GM12878 (cell line): ENCODE data around the gene CREBRF. TPM values are rescaled to one million over a fixed set of nuclear protein-coding genes. Genes with fewer than 3 reads are reported as not detected.
A peak's percentile ranks its signal among the peaks of the same experiment; 100 is the strongest.

Experiments
- ATAC-seq: fragments of 200-7000 bp; cut with Tn5 transposase; 3 replicates; pipeline ENCODE4 v1.9.1; 2020; ENCODE audit warnings: mild to moderate bottlenecking, moderate library complexity
- BruUV-seq: library from RNA; stranded (reverse); fragments of 400-500 nt; replicated peaks from 2 replicates; lab custom pipeline; 2021; lab: Mats Ljungman, UMichigan
- CTCF ChIA-PET: fragments of 300-600 bp; sonication (Branson Sonifier 250); formaldehyde crosslinking; extraction: SDS; loops from one replicate; lab custom pipeline; 2021; ENCODE audit warnings: inconsistent platforms; lab: Yijun Ruan, JAX
- POLR2A ChIA-PET: fragments of 350-600 bp; formaldehyde crosslinking; extraction: SDS; loops from one replicate; lab custom pipeline; 2021; ENCODE audit warnings: inconsistent platforms; lab: Charles Lee
- RAD21 ChIA-PET: fragments of 300-600 bp; sonication (Branson Sonifier 250); formaldehyde crosslinking; loops from one replicate; lab custom pipeline; 2023; ENCODE audit warnings: antibody characterized with exemption; ENCODE audit not compliant: unreplicated experiment; lab: Charles Lee
- SMC1A ChIA-PET: fragments of 300-600 bp; sonication (Branson Sonifier 250); formaldehyde crosslinking; loops from one replicate; lab custom pipeline; 2023; ENCODE audit not compliant: unreplicated experiment, uncharacterized antibody; lab: Charles Lee
- DNase-seq: peaks from one replicate; pipeline ENCODE4 v3.0.0-alpha.2; 2011; ENCODE audit warnings: low read depth, low spot score
- FAIRE-seq: peaks from 3 replicates; lab custom pipeline; 2011; peaks lifted over from hg19 to GRCh38; lab: Jason Lieb, UNC
- H2AFZ ChIP-seq: 2 replicates; pipeline ENCODE4 v1.6.0; 2011; ENCODE audit warnings: low read depth, low read length, control low read depth; ENCODE audit not compliant: control insufficient read depth
- H3K27ac ChIP-seq: 2 replicates; pipeline ENCODE4 v1.5.1; 2011; ENCODE audit warnings: control low read depth; ENCODE audit not compliant: control insufficient read depth, insufficient read depth
- H3K27me3 ChIP-seq, 2 experiments: replicated peaks in 1 of 2; 2 replicates each; pipeline versions ENCODE4 v1.6.0 to v1.6.1; 2011; ENCODE audit warnings: low read length in 1 of 2; ENCODE audit not compliant: control insufficient read depth in 2 of 2, insufficient read depth in 2 of 2
- H3K36me3 ChIP-seq, 2 experiments: 2 replicates each; pipeline ENCODE4 v1.5.1; 2011; ENCODE audit warnings: low read length in 1 of 2; ENCODE audit not compliant: control insufficient read depth in 2 of 2, insufficient read depth in 2 of 2
- H3K4me1 ChIP-seq: 2 replicates; pipeline ENCODE4 v1.6.1; 2011; ENCODE audit warnings: mild to moderate bottlenecking, low read length, moderate library complexity, mixed read lengths; ENCODE audit not compliant: control insufficient read depth, insufficient read depth
- H3K4me2 ChIP-seq: 2 replicates; pipeline ENCODE4 v1.6.0; 2011; ENCODE audit warnings: control low read depth; ENCODE audit not compliant: control insufficient read depth, insufficient read depth
- H3K4me3 ChIP-seq: fragments of 200-600 bp; sonication (generic); 2 replicates; pipeline ENCODE4 v1.5.1; 2016
- H3K79me2 ChIP-seq: 2 replicates; pipeline ENCODE4 v1.6.0; 2011; ENCODE audit warnings: low read length; ENCODE audit not compliant: control insufficient read depth, insufficient read depth
- H3K9ac ChIP-seq: 2 replicates; pipeline ENCODE4 v1.8.0; 2011; ENCODE audit warnings: low read length, control low read depth, mixed read lengths; ENCODE audit not compliant: control insufficient read depth, insufficient read depth
- H3K9me3 ChIP-seq: replicated peaks from 3 replicates; pipeline ENCODE4 v1.5.1; 2011; ENCODE audit warnings: mild to moderate bottlenecking, low read length; ENCODE audit not compliant: control insufficient read depth, insufficient read depth
- H4K20me1 ChIP-seq: 2 replicates; pipeline ENCODE4 v1.6.0; 2011; ENCODE audit not compliant: control insufficient read depth, insufficient read depth
- EP300 ChIP-seq, 2 experiments: fragments of 150-350 bp in 1 of 2; IDR thresholded peaks; 2 replicates each; pipeline ENCODE4 v1.6.1; 2011 to 2012; ENCODE audit warnings: low read depth in 2 of 2, low read length in 2 of 2, borderline replicate concordance in 1 of 2, improper control_type of control experiment in 1 of 2, inconsistent platforms in 1 of 2; ENCODE audit not compliant: control insufficient read depth in 1 of 2
- GABPA ChIP-seq: IDR thresholded peaks from 2 replicates; pipeline ENCODE4 v1.6.1; 2014; ENCODE audit warnings: antibody characterized with exemption, low read depth, mild to moderate bottlenecking, inconsistent platforms
- MTA3 ChIP-seq: IDR thresholded peaks from 2 replicates; pipeline ENCODE4 v1.6.1; 2012; ENCODE audit warnings: low read length, inconsistent platforms, borderline replicate concordance
- NBN ChIP-seq: fragments of 450-650 bp; IDR thresholded peaks from 2 replicates; pipeline ENCODE4 v1.6.1; 2016
- NFIC ChIP-seq: IDR thresholded peaks from 2 replicates; pipeline ENCODE4 v1.6.1; 2012; ENCODE audit warnings: low read depth, mild to moderate bottlenecking, inconsistent platforms, low read length, moderate library complexity
- RFX5 ChIP-seq: IDR thresholded peaks from 2 replicates; pipeline ENCODE4 v1.6.1; 2011; ENCODE audit warnings: low read depth, low read length, improper control_type of control experiment
- STAT3 ChIP-seq: IDR thresholded peaks from 2 replicates; pipeline ENCODE4 v1.6.1; 2011; ENCODE audit warnings: low read depth, low read length, improper control_type of control experiment
- ZNF622 ChIP-seq: fragments of 450-650 bp; IDR thresholded peaks from 2 replicates; pipeline ENCODE4 v1.6.1; 2017; ENCODE audit warnings: mild to moderate bottlenecking, inconsistent platforms
- WGBS: methylation state at CpG from one replicate; pipeline ENCODE4 v1.1.6; 2016; ENCODE audit warnings: low lambda C conversion rate; ENCODE audit not compliant: insufficient replicate concordance, insufficient coverage; ENCODE audit errors: missing lambda C conversion rate; 5-methylcytosine and 5-hydroxymethylcytosine counted together
- in situ Hi-C: fragments of 300-500 bp; cut with MboI; formaldehyde crosslinking; loops from 9 replicates; pipeline ENCODE4 v1.14.3; 2018; ENCODE audit warnings: mixed read lengths
- intact Hi-C: fragments of 100-400 bp; cut with micrococcal nuclease; formaldehyde crosslinking; loops from one replicate; pipeline ENCODE4 v1.14.2; 2022; ENCODE audit not compliant: unreplicated experiment
- polyA plus RNA-seq, 11 experiments: library from polyadenylated mRNA; depleted of rRNA in 4 of 11; unstranded in 6 of 11; stranded (reverse) in 5 of 11; fragments of >200 nt; fragmentation: Nextera tagmentation in 4 of 11; fragmentation: Illumina TruSeq in 1 of 11; extraction: Ambion mirVana in 4 of 11; extraction: Trizol in 1 of 11; gene quantifications; 1 replicate in 1 of 11; 2 replicates in 10 of 11; pipeline versions ENCODE4 v1.2.1 to v1.2.3, GENCODE V29; 2011 to 2016; ENCODE audit warnings: inconsistent platforms in 2 of 11, missing spikeins in 2 of 11, low read depth in 1 of 11
- total RNA-seq, 4 experiments: library from RNA; depleted of rRNA in 3 of 4; stranded (reverse); fragments of >200 nt in 3 of 4; fragmentation: Illumina TruSeq in 1 of 4; extraction: Trizol in 1 of 4; gene quantifications; 2 replicates each; pipeline versions ENCODE4 v1.2.1 to v1.2.3, GENCODE V29; 2013 to 2021
- TF ChIP-seq, protein P1 (sequence below): fragments of 450-650 bp; IDR thresholded peaks from 2 replicates; pipeline ENCODE4 v1.6.1; 2017; ENCODE audit warnings: low read depth, mild to moderate bottlenecking, moderate library complexity
- TF ChIP-seq, protein P2 (sequence below): fragments of 450-650 bp; IDR thresholded peaks from 2 replicates; pipeline ENCODE4 v1.6.1; 2016; ENCODE audit warnings: mild to moderate bottlenecking
- TF ChIP-seq, protein P3 (sequence below): fragments of 450-650 bp; IDR thresholded peaks from 2 replicates; pipeline ENCODE4 v1.6.1; 2017; ENCODE audit warnings: mild to moderate bottlenecking, moderate library complexity

CREBRF gene
- total and polyA plus RNA-seq, 10 of the 15 experiments (the other 5 are each of a cell fraction or from before 2014, with no cell fraction given): 1.2 to 12.7 (median 3.9) TPM

DNA sequence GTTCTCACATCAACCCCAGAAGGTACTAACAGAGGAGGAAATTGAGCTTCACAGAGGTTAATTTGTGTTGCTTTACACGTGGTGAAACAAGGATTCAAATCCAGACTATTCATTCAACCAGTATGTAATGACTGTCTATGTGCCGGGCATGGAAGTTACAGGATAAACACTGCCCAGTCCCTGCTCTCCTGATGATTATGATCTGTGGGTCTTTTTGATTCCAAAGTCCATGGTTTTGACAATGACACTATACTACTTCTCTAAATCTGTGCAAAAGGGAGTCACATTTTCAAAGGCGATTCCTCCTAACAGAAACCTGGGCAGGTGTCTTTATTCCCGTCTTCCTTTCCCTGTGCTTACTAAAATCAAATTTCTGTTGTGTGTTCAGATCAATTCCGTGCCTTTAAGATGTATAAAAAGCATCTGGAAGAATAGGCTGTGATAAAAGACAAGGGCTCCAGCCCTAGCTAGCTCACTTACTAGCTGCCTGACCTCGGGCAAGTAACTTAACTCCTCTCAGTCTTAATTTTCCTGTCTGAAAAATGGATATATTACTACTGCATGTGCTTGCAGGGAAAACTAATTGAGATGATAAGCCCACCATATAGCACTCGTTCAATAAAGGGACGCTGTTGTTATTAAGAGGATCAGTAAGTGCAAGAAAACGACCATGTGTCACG lies 970 bp upstream of the CREBRF start:
- peak overlapping the region; percentile 54; the same call in 1 of the 2 replicates for H3K27ac ChIP-seq
- WGBS: 11% methylated on average over 10 of the region's 10 CpGs
- ATAC-seq: no peak
- peak overlapping the region; percentile 64 for H3K4me3 ChIP-seq
- peaks cover 25% of the 10 kb centered on the region for H3K4me1 ChIP-seq
- intact Hi-C loops (loop anchor here (10.0 kb wide), 1 partner anchor 280 kb away; the partner anchor contains the start of gene DUSP1), in situ Hi-C loops (no loop called here)
- ChIA-PET POLR2A (interaction anchor here (1.0 to 1.5 kb wide), 3 partner anchors 16 to 71 kb away, joined by 4 to 6 read pairs (median 5); partner anchors contain the start of gene ATP6V0E1), RAD21 (interaction anchor here (1.0 to 1.9 kb wide), 4 partner anchors 19 to 869 kb away, joined by 3 to 8 read pairs (median 4); partner anchors contain the start of gene ATP6V0E1), CTCF (interaction anchor here (0.6 kb wide), 1 partner anchor 96 kb away, joined by 3 read pairs; the partner anchor contains the start of gene RPL26L1), SMC1A (interaction anchor here (0.6 to 2.9 kb wide), 10 partner anchors 13 to 71 kb away, joined by 3 to 14 read pairs (median 3); no protein-coding TSS in a partner anchor)
- no peak for FAIRE-seq
- H4K20me1 ChIP-seq: no peaks in the 10 kb centered on the region
- H3K9me3 ChIP-seq: no peaks in the 10 kb centered on the region
- no TSS peak for BruUV-seq
- TF ChIP-seq MTA3 (peak; percentile 57; the same call in 1 of the 2 replicates), EP300 (IDR thresholded peaks at IDR 0.05; ENCODE audit: borderline replicate concordance in 1 of 2, control insufficient read depth in 1 of 2, low read depth in 2 of 2, low read length in 2 of 2) (no peak), GABPA (no peak), ZNF622 (no peak), NFIC (0 out of 2 replicates have a peak, but pooled peaks have one; percentile 2), NBN (no peak), RFX5 (no peak), STAT3 (no peak)
- TF ChIP-seq, protein P1, sequence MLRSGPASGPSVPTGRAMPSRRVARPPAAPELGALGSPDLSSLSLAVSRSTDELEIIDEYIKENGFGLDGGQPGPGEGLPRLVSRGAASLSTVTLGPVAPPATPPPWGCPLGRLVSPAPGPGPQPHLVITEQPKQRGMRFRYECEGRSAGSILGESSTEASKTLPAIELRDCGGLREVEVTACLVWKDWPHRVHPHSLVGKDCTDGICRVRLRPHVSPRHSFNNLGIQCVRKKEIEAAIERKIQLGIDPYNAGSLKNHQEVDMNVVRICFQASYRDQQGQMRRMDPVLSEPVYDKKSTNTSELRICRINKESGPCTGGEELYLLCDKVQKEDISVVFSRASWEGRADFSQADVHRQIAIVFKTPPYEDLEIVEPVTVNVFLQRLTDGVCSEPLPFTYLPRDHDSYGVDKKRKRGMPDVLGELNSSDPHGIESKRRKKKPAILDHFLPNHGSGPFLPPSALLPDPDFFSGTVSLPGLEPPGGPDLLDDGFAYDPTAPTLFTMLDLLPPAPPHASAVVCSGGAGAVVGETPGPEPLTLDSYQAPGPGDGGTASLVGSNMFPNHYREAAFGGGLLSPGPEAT: no peak
- TF ChIP-seq, protein P2, sequence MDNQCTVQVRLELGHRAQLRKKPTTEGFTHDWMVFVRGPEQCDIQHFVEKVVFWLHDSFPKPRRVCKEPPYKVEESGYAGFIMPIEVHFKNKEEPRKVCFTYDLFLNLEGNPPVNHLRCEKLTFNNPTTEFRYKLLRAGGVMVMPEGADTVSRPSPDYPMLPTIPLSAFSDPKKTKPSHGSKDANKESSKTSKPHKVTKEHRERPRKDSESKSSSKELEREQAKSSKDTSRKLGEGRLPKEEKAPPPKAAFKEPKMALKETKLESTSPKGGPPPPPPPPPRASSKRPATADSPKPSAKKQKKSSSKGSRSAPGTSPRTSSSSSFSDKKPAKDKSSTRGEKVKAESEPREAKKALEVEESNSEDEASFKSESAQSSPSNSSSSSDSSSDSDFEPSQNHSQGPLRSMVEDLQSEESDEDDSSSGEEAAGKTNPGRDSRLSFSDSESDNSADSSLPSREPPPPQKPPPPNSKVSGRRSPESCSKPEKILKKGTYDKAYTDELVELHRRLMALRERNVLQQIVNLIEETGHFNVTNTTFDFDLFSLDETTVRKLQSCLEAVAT: no peak
- TF ChIP-seq, protein P3, sequence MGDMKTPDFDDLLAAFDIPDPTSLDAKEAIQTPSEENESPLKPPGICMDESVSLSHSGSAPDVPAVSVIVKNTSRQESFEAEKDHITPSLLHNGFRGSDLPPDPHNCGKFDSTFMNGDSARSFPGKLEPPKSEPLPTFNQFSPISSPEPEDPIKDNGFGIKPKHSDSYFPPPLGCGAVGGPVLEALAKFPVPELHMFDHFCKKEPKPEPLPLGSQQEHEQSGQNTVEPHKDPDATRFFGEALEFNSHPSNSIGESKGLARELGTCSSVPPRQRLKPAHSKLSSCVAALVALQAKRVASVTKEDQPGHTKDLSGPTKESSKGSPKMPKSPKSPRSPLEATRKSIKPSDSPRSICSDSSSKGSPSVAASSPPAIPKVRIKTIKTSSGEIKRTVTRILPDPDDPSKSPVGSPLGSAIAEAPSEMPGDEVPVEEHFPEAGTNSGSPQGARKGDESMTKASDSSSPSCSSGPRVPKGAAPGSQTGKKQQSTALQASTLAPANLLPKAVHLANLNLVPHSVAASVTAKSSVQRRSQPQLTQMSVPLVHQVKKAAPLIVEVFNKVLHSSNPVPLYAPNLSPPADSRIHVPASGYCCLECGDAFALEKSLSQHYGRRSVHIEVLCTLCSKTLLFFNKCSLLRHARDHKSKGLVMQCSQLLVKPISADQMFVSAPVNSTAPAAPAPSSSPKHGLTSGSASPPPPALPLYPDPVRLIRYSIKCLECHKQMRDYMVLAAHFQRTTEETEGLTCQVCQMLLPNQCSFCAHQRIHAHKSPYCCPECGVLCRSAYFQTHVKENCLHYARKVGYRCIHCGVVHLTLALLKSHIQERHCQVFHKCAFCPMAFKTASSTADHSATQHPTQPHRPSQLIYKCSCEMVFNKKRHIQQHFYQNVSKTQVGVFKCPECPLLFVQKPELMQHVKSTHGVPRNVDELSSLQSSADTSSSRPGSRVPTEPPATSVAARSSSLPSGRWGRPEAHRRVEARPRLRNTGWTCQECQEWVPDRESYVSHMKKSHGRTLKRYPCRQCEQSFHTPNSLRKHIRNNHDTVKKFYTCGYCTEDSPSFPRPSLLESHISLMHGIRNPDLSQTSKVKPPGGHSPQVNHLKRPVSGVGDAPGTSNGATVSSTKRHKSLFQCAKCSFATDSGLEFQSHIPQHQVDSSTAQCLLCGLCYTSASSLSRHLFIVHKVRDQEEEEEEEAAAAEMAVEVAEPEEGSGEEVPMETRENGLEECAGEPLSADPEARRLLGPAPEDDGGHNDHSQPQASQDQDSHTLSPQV: no peak
- H3K27me3 ChIP-seq: no peaks in the 10 kb centered on the region
- peak overlapping the region; percentile 93 for H3K4me2 ChIP-seq
- H3K9ac ChIP-seq: peak overlapping the region; percentile 73
- no peaks in the 10 kb centered on the region for H3K36me3 ChIP-seq
- peaks cover 14% of the 10 kb centered on the region for H3K79me2 ChIP-seq
- no peak for DNase-seq
- H2AFZ ChIP-seq: peak overlapping the region; percentile 95
